HG02798 (cell line): ENCODE results near the gene KRTAP12-4.
"Not testable (repeated sequence)": the region's sequence is repeated elsewhere in the genome, so short reads cannot be mapped to it uniquely, and the experiment has no call there.

Source experiments
- ATAC-seq: cut with Tn5 transposase; IDR thresholded peaks from one replicate; pipeline ENCODE4 v1.9.1; 2021; ENCODE audit warnings: mild to moderate bottlenecking; ENCODE audit not compliant: unreplicated experiment, poor library complexity

Gene KRTAP12-4

DNA sequence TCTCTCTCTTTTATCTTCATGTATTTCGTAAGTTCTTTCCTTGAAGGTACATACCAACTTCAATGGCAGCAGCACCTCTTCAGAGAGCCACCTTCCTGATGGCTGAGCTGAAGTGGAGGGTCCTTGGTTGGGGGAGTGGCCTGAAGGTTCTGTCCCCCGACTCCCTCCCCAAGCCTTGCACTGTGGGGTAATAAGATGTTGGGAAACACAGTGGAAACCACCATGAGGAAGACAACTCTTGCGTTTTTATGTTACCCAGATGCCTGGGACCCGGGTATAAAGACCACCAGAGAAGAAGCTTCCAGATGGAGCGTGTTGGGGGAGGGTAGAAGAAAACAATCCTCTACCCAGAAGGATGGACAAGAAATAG, 4.1 kb upstream of the KRTAP12-4 start:
- no peak for ATAC-seq

- no peak for ATAC-seq
Measured at GRCh38 chr21:44657635-44658540, 3.4 kb upstream of the KRTAP12-4 start, which contains the start of gene KRTAP12-3. TSS of gene KRTAP12-3 (plus strand) at chr21:44657932. CDS start at chr21:44657980, 48 bp downstream.

- no peak for ATAC-seq
Measured at GRCh38 chr21:44656868-44657267, 2.4 kb upstream of the KRTAP12-4 start.

DNA sequence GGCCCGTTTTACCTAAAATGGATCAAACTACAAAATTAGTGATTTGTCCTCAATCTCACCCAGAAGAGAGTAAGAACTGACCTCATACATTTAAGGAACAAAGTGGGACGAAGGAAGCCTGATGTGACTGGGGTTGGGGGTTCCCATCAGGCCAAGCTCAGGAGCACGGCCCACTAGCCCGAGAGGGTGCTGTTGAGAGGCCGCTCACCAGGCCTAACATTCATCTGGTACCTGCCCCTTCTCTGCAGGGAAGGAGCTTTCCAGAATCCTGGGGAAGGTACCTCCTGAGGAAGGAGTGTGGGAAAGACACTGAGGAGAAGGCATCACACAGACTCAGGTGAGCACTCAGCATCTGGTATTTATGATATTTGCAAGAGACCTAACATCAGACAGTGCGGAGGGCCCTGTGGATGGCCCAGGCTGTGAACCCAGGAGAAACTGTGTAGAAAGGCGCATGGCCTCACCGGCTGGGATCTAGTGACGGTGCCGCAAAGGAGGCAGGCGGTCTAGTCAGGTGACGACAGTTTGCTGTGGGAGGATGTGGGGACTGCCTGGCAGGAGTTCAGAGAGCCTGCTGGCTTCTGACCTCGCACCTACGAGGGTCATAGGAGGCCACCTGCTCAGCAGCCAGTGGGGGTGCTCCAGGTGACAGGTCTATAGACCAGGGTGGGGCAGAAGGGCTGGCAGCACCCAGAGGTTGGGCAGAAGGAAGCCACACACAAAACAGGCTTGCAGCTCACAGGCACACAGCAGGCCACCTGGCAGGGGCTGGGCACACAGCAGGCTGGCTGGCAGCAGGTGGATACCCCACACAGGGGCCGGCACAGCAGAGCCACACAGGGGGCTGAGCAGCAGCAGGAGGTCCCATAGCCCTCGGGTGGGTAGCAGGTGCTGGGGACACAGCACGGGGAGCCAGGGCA, 543 bp downstream of the KRTAP12-4 start:
- ATAC-seq = no peak

GRCh38 chr21:44653123-44653522, 1.3 kb downstream of the KRTAP12-4 start:
- no peak for ATAC-seq

- ATAC-seq = no peak
Measured at GRCh38 chr21:44650973-44651675, 3.3 kb downstream of the KRTAP12-4 start.

DNA sequence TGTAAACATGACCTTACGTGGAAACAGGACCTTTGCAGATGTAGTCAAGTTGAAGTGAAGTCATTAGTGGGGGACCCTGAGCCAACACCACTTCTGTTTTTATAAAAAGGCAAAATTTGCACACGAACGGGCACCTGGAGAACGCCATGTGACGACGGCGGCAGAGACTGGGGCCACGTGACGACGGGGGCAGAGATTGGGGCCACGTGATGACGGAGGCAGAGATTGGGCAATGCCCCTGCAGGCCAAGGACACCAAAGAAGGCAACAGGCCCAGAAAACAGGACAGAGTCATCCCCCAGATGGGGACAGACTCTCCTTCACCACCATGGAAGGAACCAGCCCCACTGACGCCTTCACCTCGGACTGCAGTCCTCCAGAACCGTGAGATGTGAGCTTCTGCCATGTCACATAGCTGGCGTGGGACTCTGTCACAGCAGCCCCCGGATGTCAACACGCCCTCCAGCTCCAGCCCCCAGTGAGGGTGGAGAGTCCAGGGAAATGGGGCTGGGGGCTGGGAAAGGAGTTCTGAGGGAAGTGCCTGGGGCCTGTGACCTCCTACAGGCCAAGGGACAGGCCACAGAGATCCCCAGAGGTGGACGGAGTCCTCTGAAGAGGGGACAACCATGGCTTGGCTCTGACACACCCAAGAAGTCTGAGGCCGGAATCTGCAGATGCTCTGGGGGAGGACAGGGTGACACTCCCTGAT, 4.0 kb downstream of the KRTAP12-4 start:
- no peak for ATAC-seq

DNA sequence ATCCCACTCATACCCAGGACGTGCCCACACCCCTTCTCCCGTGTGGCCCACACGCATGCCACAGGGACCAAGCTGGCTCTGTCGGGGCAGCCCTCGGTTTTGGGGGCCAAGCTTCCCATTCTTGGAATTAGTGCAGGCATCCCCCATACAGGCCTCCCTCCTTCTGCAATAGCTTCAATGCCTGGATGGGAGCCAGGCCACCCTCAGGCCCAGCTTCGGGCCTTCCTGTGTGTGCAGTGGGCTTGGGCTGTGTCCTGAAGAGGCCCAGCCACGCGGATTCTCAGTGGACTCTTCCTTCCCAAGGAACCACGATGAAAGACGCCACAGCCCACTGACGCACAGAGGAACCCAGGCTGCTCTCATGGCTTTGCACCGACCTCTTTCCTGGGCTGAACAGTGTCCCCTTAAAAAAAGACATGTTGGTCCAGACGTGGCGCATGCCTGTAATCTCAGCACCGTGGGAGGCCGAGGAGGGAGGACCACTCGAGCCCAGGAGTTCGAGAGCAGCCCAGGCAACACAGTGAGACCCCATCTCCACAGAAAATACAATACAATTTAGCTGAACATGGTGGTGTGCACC, 4.8 kb downstream of the KRTAP12-4 start:
- no peak for ATAC-seq

GRCh38 chr21:44648557-44649311, 5.7 kb downstream of the KRTAP12-4 start:
- ATAC-seq = no peak

DNA sequence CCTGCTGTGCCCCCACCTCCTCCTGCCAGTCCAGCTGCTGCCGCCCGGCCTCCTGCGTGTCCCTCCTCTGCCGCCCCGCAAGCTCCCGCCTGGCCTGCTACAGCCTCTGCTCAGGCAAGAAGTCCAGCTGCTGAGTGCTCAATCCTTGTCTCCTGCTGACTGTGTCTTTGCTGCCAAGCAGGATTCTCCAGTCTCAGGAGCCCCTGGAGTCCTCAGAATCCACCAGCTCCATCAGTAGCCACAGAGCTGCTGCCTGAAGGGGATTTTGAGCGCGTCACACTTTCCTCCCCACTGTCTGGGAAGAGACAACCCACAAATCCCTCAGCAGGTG, 7.3 kb downstream of the KRTAP12-4 start:
- ATAC-seq = no peak

DNA sequence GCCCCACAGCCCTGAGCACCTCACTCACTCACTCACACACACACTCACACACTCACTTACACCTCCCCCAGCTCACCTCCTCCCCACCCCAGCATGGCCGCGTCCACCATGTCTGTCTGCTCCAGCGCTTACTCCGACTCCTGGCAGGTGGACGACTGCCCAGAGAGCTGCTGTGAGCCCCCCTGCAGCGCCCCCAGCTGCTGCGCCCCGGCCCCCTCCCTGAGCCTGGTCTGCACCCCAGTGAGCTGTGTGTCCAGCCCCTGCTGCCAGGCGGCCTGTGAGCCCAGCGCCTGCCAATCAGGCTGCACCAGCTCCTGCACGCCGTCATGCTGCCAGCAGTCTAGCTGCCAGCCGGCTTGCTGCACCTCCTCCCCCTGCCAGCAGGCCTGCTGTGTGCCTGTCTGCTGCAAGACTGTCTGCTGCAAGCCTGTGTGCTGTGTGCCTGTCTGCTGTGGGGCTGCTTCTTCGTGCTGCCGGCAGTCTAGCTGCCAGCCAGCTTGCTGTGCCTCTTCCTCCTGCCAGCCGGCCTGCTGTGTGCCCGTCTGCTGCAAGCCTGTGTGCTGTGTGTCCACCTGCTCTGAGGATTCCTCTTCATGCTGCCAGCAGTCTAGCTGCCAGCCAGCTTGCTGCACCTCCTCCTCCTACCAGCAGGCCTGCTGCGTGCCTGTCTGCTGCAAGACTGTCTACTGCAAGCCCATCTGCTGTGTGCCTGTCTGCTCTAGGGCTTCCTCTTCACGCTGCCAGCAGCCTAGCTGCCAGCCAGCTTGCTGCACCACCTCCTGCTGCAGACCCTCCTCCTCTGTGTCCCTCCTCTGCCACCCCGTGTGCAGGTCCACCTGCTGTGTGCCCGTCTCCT, 7.9 kb downstream of the KRTAP12-4 start, which contains the start of gene KRTAP10-11:
Gene KRTAP10-11 (plus strand): TSS at position 49 of the 856 bp plus-strand sequence. CDS start 45 bp downstream, at position 94.
- ATAC-seq = not testable (repeated sequence)

GRCh38 chr21:44644878-44645277, 9.6 kb downstream of the KRTAP12-4 start:
- ATAC-seq = no peak

DNA sequence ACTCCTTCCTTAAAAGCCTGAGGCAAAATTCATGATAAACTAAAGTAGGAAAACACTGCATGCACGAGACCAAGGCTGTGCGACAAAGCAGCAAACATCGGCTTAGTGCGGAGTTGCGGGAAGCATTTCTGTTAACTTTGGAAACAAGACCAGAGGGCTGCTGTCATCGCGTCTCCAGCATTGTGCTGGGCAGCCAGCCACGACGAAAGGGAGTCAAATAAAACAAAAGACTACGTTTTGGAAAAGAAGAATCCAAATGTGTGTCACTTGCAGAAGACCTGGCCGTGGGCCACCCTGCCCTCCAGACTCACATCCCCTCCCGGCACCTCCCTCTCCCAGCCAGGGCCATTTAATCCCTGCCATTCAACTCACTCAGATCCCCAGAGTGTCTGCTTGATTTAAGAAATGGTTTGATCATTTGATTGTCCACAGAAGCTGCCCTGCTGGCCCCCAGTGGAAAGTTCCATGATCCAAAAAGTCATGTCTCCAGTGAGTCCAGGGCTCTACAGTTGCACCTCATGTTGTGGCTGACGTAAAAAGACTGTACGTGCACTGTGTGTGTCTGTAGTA, 10.6 kb downstream of the KRTAP12-4 start:
- no peak for ATAC-seq

GRCh38 chr21:44640761-44641160, 13.7 kb downstream of the KRTAP12-4 start:
- no peak for ATAC-seq

- no peak for ATAC-seq
Measured at GRCh38 chr21:44639331-44639655, 15.2 kb downstream of the KRTAP12-4 start.

DNA sequence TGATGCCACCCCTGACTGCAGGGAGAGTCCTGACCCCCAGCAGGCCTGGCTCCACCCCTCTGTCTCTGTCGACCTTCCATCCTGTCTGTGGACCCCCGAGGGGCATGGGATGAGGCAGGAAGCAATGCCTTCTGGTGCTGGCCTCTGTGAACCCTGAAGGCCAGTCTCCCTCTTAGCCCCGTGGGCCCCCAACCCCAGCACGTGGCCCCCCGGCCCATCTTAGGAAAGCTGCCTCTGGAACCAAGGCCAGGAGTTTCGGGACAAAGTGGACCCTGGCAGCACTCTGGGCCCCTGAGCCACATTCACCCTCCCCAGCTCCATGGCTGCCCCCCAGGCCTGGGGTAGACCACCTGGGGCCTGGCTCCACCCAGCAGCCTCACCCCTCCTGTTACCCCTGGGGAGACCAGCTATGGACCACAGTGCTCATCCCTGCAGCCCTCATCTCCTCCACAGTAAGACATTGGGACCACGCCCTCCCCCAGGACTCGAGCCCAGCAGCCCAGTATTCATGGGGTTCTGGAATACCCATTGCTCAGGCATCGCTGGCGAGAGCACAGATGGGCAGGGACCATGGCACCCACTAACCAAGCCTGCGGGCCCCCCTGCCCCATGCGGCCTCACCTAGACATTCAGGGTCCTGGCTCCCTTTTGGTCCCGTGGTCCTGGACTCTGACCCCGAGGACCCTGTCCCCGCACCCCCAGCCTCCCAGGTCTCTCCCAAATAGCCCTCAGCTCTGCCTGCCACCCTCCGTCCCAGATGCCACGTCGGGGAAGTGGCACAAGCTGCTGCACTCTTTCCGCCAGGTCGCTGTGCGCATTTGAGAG, 15.7 kb downstream of the KRTAP12-4 start:
- ATAC-seq = not testable (repeated sequence)

- not testable (repeated sequence) for ATAC-seq
Measured at GRCh38 chr21:44637851-44638348, 16.6 kb downstream of the KRTAP12-4 start.
